PC-9 (cell line): Measurements from ENCODE around the gene IL36G.

Experiments used
- EZH2 ChIP-seq: fragments of 200-600 bp; sonication (generic); IDR thresholded peaks from 2 replicates; pipeline ENCODE4 v1.8.0; 2017; ENCODE audit warnings: antibody characterized with exemption, low read depth
- TF ChIP-seq, protein P1 (sequence below): fragments of 200-600 bp; sonication (generic); conservative IDR thresholded peaks from 2 replicates; pipeline ENCODE4 v1.6.1; 2017; ENCODE audit warnings: mixed run types, antibody characterized with exemption, mild to moderate bottlenecking, moderate library complexity

DNA sequence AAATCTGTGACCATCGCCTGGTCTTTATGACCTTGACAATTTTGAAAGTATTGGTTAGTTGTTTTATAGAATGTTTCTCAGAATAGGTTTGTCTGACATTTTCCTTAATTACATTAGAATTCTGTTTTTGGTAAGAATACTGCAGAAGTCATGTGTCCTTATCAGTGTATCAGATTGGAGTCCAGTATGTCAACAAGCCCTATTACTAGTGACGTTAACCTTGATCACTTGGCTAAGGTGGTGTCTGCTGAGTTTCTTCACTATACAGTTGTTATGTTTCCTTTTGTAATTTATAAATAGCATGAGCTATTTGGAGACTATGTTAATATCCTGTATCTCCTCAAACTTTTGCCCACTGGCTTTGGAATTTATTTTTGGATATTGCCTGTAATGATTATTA lies 10.8 kb upstream of the IL36G start:
- TF ChIP-seq, protein P1, sequence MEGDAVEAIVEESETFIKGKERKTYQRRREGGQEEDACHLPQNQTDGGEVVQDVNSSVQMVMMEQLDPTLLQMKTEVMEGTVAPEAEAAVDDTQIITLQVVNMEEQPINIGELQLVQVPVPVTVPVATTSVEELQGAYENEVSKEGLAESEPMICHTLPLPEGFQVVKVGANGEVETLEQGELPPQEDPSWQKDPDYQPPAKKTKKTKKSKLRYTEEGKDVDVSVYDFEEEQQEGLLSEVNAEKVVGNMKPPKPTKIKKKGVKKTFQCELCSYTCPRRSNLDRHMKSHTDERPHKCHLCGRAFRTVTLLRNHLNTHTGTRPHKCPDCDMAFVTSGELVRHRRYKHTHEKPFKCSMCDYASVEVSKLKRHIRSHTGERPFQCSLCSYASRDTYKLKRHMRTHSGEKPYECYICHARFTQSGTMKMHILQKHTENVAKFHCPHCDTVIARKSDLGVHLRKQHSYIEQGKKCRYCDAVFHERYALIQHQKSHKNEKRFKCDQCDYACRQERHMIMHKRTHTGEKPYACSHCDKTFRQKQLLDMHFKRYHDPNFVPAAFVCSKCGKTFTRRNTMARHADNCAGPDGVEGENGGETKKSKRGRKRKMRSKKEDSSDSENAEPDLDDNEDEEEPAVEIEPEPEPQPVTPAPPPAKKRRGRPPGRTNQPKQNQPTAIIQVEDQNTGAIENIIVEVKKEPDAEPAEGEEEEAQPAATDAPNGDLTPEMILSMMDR = no peak
- TF ChIP-seq EZH2 = no peak
